GM18868 (cell line): Measurements from ENCODE around the gene SLC2A13.
"Not testable (repeated sequence)": the region's sequence is repeated elsewhere in the genome, so short reads cannot be mapped to it uniquely, and the experiment has no call there.

Experiments used
- ATAC-seq: cut with Tn5 transposase; IDR thresholded peaks from one replicate; pipeline ENCODE4 v1.9.1; 2021; ENCODE audit warnings: mild to moderate bottlenecking, moderate library complexity; ENCODE audit not compliant: unreplicated experiment

Gene SLC2A13

GRCh38 chr12:39830171-39830570 lies 275.7 kb downstream of the SLC2A13 start:
- no peak for ATAC-seq

GRCh38 chr12:39824505-39825212 lies 281.2 kb downstream of the SLC2A13 start:
- ATAC-seq = no peak

- ATAC-seq = no peak
Observed at GRCh38 chr12:39816671-39817185, 289.2 kb downstream of the SLC2A13 start.

- ATAC-seq = no peak
Observed at GRCh38 chr12:39815746-39816145, 290.1 kb downstream of the SLC2A13 start.

- no peak for ATAC-seq
Observed at GRCh38 chr12:39814626-39815025, 291.3 kb downstream of the SLC2A13 start.

- ATAC-seq = no peak
Observed at GRCh38 chr12:39813776-39814175, 292.1 kb downstream of the SLC2A13 start.

GRCh38 chr12:39812456-39812855 lies 293.4 kb downstream of the SLC2A13 start:
- not testable (repeated sequence) for ATAC-seq

GRCh38 chr12:39807043-39807442 lies 298.8 kb downstream of the SLC2A13 start:
- ATAC-seq = peak; percentile 57

- no peak for ATAC-seq
Observed at GRCh38 chr12:39805651-39806050, 300.2 kb downstream of the SLC2A13 start.

- ATAC-seq = no peak
Observed at GRCh38 chr12:39804898-39805297, 301.0 kb downstream of the SLC2A13 start.

- no peak for ATAC-seq
Observed at GRCh38 chr12:39804479-39804878, 301.4 kb downstream of the SLC2A13 start.

- ATAC-seq = no peak
Observed at GRCh38 chr12:39803151-39803550, 302.7 kb downstream of the SLC2A13 start.

GRCh38 chr12:39798977-39799376 lies 306.9 kb downstream of the SLC2A13 start:
- ATAC-seq = no peak

- no peak for ATAC-seq
Observed at GRCh38 chr12:39798429-39798828, 307.5 kb downstream of the SLC2A13 start.

- no peak for ATAC-seq
Observed at GRCh38 chr12:39795481-39795880, 310.4 kb downstream of the SLC2A13 start.

- ATAC-seq = no peak
Observed at GRCh38 chr12:39792938-39793337, 312.9 kb downstream of the SLC2A13 start.

GRCh38 chr12:39788239-39788638 lies 317.6 kb downstream of the SLC2A13 start:
- ATAC-seq = no peak

GRCh38 chr12:39785814-39786213 lies 320.1 kb downstream of the SLC2A13 start:
- not testable (repeated sequence) for ATAC-seq

GRCh38 chr12:39782026-39782545 lies 323.8 kb downstream of the SLC2A13 start:
- ATAC-seq = no peak

- no peak for ATAC-seq
Observed at GRCh38 chr12:39780913-39781446, 324.9 kb downstream of the SLC2A13 start.

- ATAC-seq = no peak
Observed at GRCh38 chr12:39780411-39780912, 325.4 kb downstream of the SLC2A13 start.

GRCh38 chr12:39779768-39780340 lies 326.0 kb downstream of the SLC2A13 start:
- no peak for ATAC-seq
